SK-MEL-5 (cell line): ENCODE data around the gene ECEL1. TPM values are rescaled to one million over a fixed set of nuclear protein-coding genes. Genes with fewer than 3 reads are reported as not detected.

Source experiments
- DNase-seq: peaks from one replicate; pipeline ENCODE4 v3.0.0-alpha.2; 2016; ENCODE audit warnings: low read depth, low spot score
- in situ Hi-C: cut with HindIII; loops from 2 replicates; pipeline ENCODE4 v1.10.0; 2016; ENCODE audit warnings: low sequenced_read_pairs, high pct_unique_total_duplicates, low pct_unique_long_range_greater_than_20kb
- total RNA-seq: library from RNA; depleted of rRNA; stranded (reverse); fragments of >200 nt; shearing (Covaris generic); gene quantifications from 2 replicates; pipeline ENCODE4 v1.2.3, GENCODE V29; 2014

The ECEL1 gene
- total RNA-seq, 1 experiment from 2014 or later, result not detected

GRCh38 chr2:232525199-232525598 is 37.6 kb upstream of the ECEL1 start:
- in situ Hi-C loops, result no loop called here
- DNase-seq, result no peak

DNA sequence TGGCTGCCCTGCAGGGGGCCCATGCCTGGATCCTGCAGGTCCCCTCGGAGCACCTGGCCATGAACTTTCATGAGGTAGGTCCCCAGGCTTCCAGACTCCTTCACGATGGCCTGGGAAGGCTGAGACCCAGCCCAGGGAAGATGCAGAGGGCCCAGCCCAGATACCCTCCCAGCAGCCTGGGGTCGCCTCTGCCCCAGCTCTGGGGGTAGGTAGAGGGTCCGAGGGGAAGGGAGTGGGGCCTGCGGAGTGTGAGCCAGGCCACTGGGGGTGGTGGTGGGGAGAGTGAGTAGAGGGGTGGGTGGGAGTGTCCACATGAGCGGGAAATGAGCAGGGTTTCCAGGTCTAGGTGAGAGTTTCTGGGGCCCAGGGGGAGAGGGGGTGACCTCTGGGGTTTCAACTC is 37.1 kb upstream of the ECEL1 start:
- DNase-seq, result no peak
- in situ Hi-C loops, result no loop called here

DNA sequence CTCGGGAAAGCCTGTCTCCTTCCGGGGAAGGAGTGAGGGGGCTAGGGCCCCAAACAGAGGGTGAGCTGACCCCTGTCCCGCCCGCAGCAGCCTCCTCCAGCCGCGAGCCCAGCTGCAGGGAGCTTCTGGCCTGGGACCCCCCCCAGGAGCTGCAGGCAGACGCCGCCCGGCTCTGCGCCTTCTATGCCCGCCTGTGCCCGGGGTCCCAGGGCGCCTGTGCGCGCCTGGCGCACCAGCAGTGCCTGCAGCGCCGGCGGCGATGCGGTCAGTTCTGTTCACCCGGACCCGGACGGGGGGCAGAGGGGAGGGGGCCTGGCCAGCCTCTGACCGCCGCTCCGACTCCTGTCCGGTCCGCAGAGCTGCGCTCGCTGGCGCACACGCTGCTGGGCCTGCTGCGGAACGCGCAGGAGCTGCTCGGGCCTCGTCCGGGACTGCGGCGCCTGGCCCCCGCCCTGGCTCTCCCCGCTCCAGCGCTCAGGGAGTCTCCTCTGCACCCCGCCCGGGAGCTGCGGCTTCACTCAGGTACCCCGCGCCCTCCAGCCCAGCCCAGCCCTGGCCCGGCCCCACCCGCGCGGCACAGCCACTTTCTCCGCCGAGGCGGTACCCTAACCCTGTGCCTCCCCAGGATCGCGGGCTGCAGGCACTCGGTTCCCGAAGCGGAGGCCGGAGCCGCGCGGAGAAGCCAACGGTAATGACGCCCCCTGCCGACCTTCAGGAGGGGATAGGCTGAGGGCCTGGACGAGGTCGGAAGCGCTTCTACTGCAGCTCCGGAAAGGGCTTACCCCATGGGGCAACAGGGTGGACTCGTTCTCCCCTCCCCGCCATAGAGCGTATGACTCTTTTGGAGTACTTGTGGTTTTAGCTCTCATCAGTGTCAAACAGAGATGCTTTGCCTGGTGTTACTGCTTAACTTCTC is 36.3 kb upstream of the ECEL1 start:
- in situ Hi-C loops, result no loop called here
- peak; percentile 30 for DNase-seq

DNA sequence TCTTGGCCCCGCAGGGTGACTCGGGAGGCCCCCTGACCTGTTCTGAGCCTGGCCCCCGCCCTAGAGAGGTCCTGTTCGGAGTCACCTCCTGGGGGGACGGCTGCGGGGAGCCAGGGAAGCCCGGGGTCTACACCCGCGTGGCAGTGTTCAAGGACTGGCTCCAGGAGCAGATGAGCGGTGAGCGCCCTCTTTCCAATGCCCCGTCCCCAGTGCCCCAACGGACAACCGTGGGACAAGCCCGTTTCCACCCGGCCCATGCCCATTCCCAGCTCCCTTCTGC is 35.7 kb upstream of the ECEL1 start:
- in situ Hi-C loops, result no loop called here
- no peak for DNase-seq

DNA sequence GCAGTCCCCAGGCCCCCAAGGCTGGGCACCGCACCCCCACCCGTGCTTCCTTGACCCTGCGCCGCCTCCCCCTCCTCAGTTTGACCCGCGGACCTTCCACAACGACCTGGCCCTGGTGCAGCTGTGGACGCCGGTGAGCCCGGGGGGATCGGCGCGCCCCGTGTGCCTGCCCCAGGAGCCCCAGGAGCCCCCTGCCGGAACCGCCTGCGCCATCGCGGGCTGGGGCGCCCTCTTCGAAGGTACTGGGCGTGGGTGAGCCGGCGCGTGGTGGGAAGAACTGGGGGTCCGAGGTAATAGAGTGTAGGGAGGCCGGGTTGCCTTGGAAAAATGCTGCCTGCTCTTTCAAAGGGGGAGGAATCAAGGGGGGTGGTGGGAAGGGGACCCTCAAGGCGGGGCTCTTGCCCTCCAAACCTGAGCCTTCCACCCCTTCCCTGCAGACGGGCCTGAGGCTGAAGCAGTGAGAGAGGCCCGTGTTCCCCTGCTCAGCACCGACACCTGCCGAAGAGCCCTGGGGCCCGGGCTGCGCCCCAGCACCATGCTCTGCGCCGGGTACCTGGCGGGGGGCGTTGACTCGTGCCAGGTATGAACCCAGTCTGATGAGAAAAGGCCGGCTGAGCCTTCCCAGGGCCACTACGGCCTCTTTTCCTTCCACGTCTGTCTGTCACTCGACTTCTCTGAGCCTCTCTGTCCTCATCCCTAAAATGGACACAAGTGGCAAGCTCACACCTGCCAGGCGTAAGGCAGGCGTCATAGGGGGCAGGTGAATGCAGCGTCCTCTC is 35.2 kb upstream of the ECEL1 start:
- DNase-seq, result no peak
- in situ Hi-C loops, result no loop called here

GRCh38 chr2:232521959-232522622 is 34.5 kb upstream of the ECEL1 start:
- DNase-seq, result peak; percentile 32
- in situ Hi-C loops, result no loop called here

DNA sequence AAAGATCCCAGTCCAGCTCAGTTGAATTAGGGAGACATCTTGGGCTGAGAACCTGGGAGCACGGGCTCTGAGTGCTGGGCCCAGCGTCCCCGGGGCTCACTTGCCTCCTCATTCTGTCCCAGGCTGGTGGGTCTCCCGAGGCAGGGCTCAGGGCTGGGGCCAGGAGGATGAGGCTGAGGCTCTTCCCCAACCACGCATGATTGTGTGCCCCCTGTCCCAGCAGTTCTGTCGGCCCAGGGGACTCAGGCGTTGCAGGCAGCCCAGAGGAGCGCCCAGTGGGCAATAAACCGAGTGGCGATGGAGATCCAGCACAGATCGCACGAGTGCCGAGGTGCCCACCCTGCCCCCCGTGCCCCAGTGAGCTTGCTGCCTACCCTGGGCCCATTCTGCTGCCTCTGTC is 33.5 kb upstream of the ECEL1 start:
- no peak for DNase-seq
- in situ Hi-C loops, result no loop called here

- in situ Hi-C loops, result no loop called here
- no peak for DNase-seq
These were observed 32.9 kb upstream of the ECEL1 start for GRCh38 chr2:232520489-232520888.

- no peak for DNase-seq
- in situ Hi-C loops, result no loop called here
These were observed 32.2 kb upstream of the ECEL1 start, which contains the start of gene PRSS56 for GRCh38 chr2:232519581-232520438. TSS of gene PRSS56 (plus strand) at chr2:232520388. CDS start at chr2:232520599, 211 bp downstream.

- in situ Hi-C loops, result no loop called here
- DNase-seq, result no peak
These were observed 31.2 kb upstream of the ECEL1 start for GRCh38 chr2:232518844-232519243.

- in situ Hi-C loops, result no loop called here
- DNase-seq, result no peak
These were observed 28.9 kb upstream of the ECEL1 start for GRCh38 chr2:232516551-232516950.

GRCh38 chr2:232515639-232516038 is 28.0 kb upstream of the ECEL1 start:
- no peak for DNase-seq
- in situ Hi-C loops, result no loop called here

- in situ Hi-C loops, result no loop called here
- DNase-seq, result no peak
These were observed 25.7 kb upstream of the ECEL1 start for GRCh38 chr2:232513353-232513752.

- in situ Hi-C loops, result no loop called here
- DNase-seq, result no peak
These were observed 25.0 kb upstream of the ECEL1 start for GRCh38 chr2:232512602-232513001.

DNA sequence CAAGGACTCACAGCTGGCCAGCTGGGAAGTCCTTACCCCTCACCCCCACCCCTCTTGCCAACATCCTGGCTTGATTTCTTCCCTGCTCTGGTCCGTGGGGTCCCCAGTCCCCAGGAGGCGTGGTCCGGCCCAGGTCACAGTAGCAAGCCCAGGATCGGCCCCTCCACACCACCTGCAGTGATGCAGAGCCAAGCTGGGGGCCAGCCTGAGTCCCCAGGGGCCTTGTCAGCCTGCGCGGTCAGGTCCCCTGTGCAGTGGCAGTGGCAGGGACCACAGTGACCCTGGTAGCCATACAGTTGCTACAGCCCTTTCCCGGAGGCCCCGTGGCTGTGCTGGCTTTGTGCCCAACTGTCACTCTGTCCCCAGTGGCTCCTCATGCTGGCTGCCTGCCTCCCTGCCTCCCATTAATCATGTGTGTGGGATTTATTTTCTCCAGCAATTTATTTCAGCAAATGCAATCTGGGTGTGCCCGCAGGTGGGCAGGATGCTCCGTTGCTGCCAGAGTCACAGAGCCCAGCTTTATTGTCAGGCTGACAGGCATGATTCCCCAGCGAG is 23.8 kb upstream of the ECEL1 start:
- no peak for DNase-seq
- in situ Hi-C loops, result no loop called here

DNA sequence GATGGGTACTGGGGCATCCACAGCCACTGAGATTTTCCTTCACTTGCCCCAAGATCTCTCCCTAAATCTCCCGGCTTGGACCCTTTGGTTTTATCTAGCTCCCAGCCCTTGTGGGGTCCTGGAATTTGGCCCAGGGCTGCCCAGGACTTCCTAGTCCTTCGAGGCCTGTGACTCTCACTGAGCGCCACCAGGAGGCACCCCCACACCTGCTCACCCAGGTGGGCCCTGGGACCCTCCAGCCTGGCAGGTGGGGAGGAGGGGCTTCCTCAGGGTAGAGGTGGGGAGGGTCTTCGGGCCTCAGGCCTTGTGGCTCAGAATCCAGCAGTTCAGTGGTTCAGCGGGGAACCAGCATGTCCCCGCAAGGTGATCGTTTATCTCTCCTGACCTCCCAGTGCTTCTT is 20.6 kb upstream of the ECEL1 start:
- in situ Hi-C loops, result no loop called here
- no peak for DNase-seq

DNA sequence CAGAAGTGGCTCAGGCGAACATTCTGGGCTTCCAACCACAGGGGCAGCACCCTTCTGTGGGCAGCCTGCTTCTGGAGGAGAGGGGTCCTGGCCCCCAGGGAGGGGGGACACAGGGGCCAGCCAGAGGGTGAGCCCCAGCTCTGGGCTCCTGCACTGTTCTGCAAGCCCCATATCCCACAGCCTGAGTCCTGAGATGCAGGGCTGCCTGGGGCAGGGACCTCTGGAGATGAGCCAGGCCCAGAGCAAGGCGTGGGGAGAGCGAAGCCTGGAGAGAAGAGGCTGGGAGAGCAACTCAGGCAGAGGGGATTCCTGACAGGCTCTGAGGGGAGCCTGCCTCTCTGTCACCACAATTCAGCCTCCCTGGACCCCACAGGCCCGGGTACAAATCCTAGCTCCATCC is 19.1 kb upstream of the ECEL1 start:
- no peak for DNase-seq
- in situ Hi-C loops, result no loop called here
